ENCODE results near the gene ZIC2.

GRCh38 chr13:99959540-99960230 is 21.9 kb upstream of the ZIC2 start:
- TF ChIP-seq, protein P1, sequence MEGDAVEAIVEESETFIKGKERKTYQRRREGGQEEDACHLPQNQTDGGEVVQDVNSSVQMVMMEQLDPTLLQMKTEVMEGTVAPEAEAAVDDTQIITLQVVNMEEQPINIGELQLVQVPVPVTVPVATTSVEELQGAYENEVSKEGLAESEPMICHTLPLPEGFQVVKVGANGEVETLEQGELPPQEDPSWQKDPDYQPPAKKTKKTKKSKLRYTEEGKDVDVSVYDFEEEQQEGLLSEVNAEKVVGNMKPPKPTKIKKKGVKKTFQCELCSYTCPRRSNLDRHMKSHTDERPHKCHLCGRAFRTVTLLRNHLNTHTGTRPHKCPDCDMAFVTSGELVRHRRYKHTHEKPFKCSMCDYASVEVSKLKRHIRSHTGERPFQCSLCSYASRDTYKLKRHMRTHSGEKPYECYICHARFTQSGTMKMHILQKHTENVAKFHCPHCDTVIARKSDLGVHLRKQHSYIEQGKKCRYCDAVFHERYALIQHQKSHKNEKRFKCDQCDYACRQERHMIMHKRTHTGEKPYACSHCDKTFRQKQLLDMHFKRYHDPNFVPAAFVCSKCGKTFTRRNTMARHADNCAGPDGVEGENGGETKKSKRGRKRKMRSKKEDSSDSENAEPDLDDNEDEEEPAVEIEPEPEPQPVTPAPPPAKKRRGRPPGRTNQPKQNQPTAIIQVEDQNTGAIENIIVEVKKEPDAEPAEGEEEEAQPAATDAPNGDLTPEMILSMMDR (IDR thresholded peaks at IDR 0.05) = no peak
- TF ChIP-seq POLR2A (IDR thresholded peaks at IDR 0.05) = no peak
